ENCODE data around the gene TUBA4A.

DNA sequence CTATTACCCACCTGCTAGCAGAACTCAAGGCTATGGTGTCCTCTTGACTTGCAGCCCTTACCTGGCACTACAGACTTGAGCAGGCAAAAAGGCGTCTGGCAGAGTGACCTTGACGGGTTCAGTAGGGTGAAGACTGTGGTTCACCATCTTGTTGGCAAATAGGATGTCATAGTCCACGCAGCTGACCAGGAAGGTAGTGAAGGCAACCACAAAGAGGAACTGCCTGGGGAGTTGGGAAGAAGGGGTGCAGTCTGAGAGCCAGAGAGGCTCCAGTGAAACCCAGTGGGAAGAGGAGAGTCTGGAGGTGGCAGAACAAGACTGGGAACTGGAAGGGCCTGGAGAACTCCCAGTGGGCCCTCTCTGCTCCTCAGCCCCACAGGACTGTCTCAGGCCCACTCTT lies 28.4 kb downstream of the TUBA4A start:
- TF ChIP-seq, protein P1, sequence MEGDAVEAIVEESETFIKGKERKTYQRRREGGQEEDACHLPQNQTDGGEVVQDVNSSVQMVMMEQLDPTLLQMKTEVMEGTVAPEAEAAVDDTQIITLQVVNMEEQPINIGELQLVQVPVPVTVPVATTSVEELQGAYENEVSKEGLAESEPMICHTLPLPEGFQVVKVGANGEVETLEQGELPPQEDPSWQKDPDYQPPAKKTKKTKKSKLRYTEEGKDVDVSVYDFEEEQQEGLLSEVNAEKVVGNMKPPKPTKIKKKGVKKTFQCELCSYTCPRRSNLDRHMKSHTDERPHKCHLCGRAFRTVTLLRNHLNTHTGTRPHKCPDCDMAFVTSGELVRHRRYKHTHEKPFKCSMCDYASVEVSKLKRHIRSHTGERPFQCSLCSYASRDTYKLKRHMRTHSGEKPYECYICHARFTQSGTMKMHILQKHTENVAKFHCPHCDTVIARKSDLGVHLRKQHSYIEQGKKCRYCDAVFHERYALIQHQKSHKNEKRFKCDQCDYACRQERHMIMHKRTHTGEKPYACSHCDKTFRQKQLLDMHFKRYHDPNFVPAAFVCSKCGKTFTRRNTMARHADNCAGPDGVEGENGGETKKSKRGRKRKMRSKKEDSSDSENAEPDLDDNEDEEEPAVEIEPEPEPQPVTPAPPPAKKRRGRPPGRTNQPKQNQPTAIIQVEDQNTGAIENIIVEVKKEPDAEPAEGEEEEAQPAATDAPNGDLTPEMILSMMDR (IDR thresholded peaks at IDR 0.05; ENCODE audit: poor library complexity) = no peak
- TF ChIP-seq EZH2 (IDR thresholded peaks at IDR 0.05; ENCODE audit: borderline replicate concordance) = no peak

Measured in hepatocyte (in vitro differentiated cells).